ENCODE data around the gene COTL1. TPM values are rescaled to one million over a fixed set of nuclear protein-coding genes. Genes with fewer than 3 reads are reported as not detected.

Gene COTL1
- total and polyA plus RNA-seq, 2 of the 13 experiments (the other 11 are each of a cell fraction or from before 2014, with no cell fraction given) = 8.7 to 16.9 TPM

DNA sequence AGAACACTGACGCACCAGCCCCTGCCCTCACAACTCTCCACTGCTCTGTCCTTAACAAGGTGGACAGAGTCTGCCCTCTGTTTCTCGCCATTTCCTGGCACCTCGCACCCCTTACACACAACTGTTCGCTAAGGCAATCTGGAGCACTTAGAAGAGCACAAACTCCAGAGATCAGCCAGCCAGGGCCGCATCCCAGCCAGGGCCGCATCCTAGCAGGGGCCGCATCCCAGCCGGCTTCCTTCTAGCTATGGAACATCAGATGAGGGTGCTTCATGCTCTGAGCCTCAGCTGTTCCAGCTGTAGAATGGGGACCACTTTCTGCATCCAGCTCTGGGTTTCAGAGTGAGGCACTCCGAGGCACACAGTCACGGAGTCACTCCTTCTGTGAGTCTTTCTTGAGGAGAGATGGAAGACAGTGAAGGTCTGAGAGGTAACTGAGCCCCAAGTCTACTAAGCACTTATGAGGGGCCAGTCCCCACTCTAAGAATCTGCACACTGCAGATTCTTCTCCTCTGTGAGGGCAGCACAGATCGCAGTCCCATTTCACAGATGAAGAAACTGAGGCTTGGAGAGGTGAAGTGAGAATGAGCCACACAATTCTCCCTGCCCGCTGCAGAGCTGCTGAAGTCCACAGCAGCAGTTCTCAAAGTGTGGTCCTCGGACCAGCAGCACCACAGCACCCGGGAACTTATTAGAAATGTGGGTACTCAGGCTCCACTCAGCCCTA lies 20.9 kb downstream of the COTL1 start:
- no peaks in the 10 kb centered on the region for H3K79me2 ChIP-seq (ENCODE audit: insufficient read depth, low read length)

More for the DNA sequence above, 20.9 kb downstream of the COTL1 start:
- Histone ChIP-seq H3K9ac (ENCODE audit: insufficient read depth, low read depth, low read length) (no peak overlapping the region), H2AFZ (ENCODE audit: low read length) (no peak overlapping the region), H4K20me1 (ENCODE audit: insufficient read depth, low read length) (no peaks in the 10 kb centered on the region), H3K4me2 (ENCODE audit: low read depth, low read length) (no peak overlapping the region), H3K4me3 (replicated peaks in 1 of 3; ENCODE audit: insufficient read depth in 1 of 3, low read depth in 2 of 3, low read length in 3 of 3) (no peak overlapping the region), H3K36me3 (replicated peaks in 1 of 2; ENCODE audit: control insufficient read depth in 1 of 2, insufficient read depth in 2 of 2, low read length in 2 of 2) (no peaks in the 10 kb centered on the region; a peak in 1 of 5 replicates), H3K4me1 (ENCODE audit: insufficient read depth, low read length) (peaks cover 66% of the 10 kb centered on the region), H3K9me3 (ENCODE audit: low read length) (no peaks in the 10 kb centered on the region), H3K27me3 (ENCODE audit: control insufficient read depth in 1 of 2, insufficient read depth in 2 of 2, low read length in 2 of 2) (no peaks in the 10 kb centered on the region), H3K27ac (ENCODE audit: extremely low read length, insufficient read depth, low read length) (no peak overlapping the region)
- ChIA-PET CTCF (ENCODE audit: low intra/inter-chr PET ratio, low total read pairs) (no interaction called here), POLR2A (no interaction called here)
- ATAC-seq = no peak
- no peak for TF ChIP-seq ZNF451 (CRISPR knock-in tag; IDR thresholded peaks at IDR 0.05)
- TF ChIP-seq ADNP (CRISPR knock-in tag; IDR thresholded peaks at IDR 0.05) = peak; percentile 34; the same call in 1 of the 2 replicates
- TF ChIP-seq RCOR2 (CRISPR knock-in tag; IDR thresholded peaks at IDR 0.05) = 0 out of 2 replicates have a peak, but pooled peaks have one; percentile 16
- no peak for TF ChIP-seq NFE2L1 (CRISPR knock-in tag; IDR thresholded peaks at IDR 0.05; ENCODE audit: borderline replicate concordance)
- TF ChIP-seq, protein P1, sequence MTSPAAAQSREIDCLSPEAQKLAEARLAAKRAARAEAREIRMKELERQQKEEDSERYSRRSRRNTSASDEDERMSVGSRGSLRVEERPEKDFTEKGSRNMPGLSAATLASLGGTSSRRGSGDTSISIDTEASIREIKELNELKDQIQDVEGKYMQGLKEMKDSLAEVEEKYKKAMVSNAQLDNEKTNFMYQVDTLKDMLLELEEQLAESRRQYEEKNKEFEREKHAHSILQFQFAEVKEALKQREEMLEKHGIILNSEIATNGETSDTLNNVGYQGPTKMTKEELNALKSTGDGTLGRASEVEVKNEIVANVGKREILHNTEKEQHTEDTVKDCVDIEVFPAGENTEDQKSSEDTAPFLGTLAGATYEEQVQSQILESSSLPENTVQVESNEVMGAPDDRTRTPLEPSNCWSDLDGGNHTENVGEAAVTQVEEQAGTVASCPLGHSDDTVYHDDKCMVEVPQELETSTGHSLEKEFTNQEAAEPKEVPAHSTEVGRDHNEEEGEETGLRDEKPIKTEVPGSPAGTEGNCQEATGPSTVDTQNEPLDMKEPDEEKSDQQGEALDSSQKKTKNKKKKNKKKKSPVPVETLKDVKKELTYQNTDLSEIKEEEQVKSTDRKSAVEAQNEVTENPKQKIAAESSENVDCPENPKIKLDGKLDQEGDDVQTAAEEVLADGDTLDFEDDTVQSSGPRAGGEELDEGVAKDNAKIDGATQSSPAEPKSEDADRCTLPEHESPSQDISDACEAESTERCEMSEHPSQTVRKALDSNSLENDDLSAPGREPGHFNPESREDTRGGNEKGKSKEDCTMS (CRISPR knock-in tag; conservative IDR thresholded peaks at IDR 0.05) = no peak
- TF ChIP-seq FOSL1 (CRISPR knock-in tag; IDR thresholded peaks at IDR 0.05; ENCODE audit: borderline replicate concordance) = no peak
- no peak for TF ChIP-seq HOXA5 (CRISPR knock-in tag; IDR thresholded peaks at IDR 0.05)
- TF ChIP-seq CHD4 (IDR thresholded peaks at IDR 0.05; ENCODE audit: borderline replicate concordance, low read length) = peak; percentile 87; the same call in 1 of the 2 replicates
- peak; percentile 85 for TF ChIP-seq ZMYM3 (CRISPR knock-in tag; IDR thresholded peaks at IDR 0.05)
- peak; percentile 96 for TF ChIP-seq ZNF629 (CRISPR knock-in tag; conservative IDR thresholded peaks at IDR 0.05)
- TF ChIP-seq MED8 (CRISPR knock-in tag; IDR thresholded peaks at IDR 0.05; ENCODE audit: insufficient replicate concordance) = no peak
- 94% methylated on average over 13 of the region's 14 CpGs for WGBS (ENCODE audit: low lambda C conversion rate)
- in situ Hi-C loops (cut with HindIII; ENCODE audit: extremely low pct_ligation_motif_present, low pct_unique_long_range_greater_than_20kb) = no loop called here
- no peak for DNase-seq (ENCODE audit: low spot score)
- no TSS peak for BruUV-seq (replicated peaks)
- intact Hi-C loops (cut with micrococcal nuclease; ENCODE audit: unreplicated experiment) = no loop called here
- no peak for FAIRE-seq
